Naive thymus-derived CD4-positive, alpha-beta T cell (primary cell): ENCODE results near the gene FGF7. TPM values are rescaled to one million over a fixed set of nuclear protein-coding genes. Genes with fewer than 3 reads are reported as not detected.
A peak's percentile ranks its signal among the peaks of the same experiment; 100 is the strongest.

Source experiments
- ATAC-seq: fragments of 150-1000 bp; cut with Tn5 transposase; 2 replicates; pipeline ENCODE4 v1.10.0; 2021; ENCODE audit warnings: mild to moderate bottlenecking, moderate library complexity
- CTCF ChIA-PET: fragments of 350-600 bp; sonication (Branson Sonifier 250); formaldehyde crosslinking; loops from one replicate; lab custom pipeline; 2021; ENCODE audit warnings: antibody characterized with exemption; lab: Charles Lee
- POLR2A ChIA-PET: fragments of 350-600 bp; sonication (Branson Sonifier 250); formaldehyde crosslinking; loops from one replicate; lab custom pipeline; 2021; ENCODE audit warnings: antibody characterized with exemption, inconsistent platforms; lab: Charles Lee
- DNase-seq, 9 donors: peaks; one replicate each; pipeline versions ENCODE4 v3.0.0 to v3.0.0-alpha.2; 2020 to 2022; ENCODE audit warnings: mixed read lengths in 1 of 9
- H3K27ac ChIP-seq: one replicate; pipeline ENCODE4 v1.7.0; 2013; ENCODE audit warnings: mild to moderate bottlenecking, low read depth, low read length, moderate library complexity
- H3K27me3 ChIP-seq, 2 donors: one replicate each; pipeline ENCODE4 v1.7.0; 2013; ENCODE audit warnings: low read length in 2 of 2, mild to moderate bottlenecking in 2 of 2, moderate library complexity in 2 of 2; ENCODE audit not compliant: control insufficient read depth in 2 of 2, insufficient read depth in 2 of 2
- H3K36me3 ChIP-seq, 3 experiments: 1 replicate in 2 of 3; 2 replicates in 1 of 3; pipeline ENCODE4 v1.7.0; 2013; ENCODE audit warnings: low read length in 3 of 3, mild to moderate bottlenecking in 3 of 3, moderate library complexity in 1 of 3; ENCODE audit not compliant: insufficient read depth in 3 of 3, control insufficient read depth in 2 of 3
- H3K4me1 ChIP-seq, 2 donors: one replicate each; pipeline ENCODE4 v1.7.0; 2013; ENCODE audit warnings: low read length in 2 of 2, mild to moderate bottlenecking in 2 of 2, moderate library complexity in 1 of 2; ENCODE audit not compliant: control insufficient read depth in 2 of 2, insufficient read depth in 2 of 2
- H3K4me3 ChIP-seq: 2 replicates; pipeline ENCODE4 v1.7.0; 2013; ENCODE audit warnings: mild to moderate bottlenecking, low read length
- H3K9me3 ChIP-seq, 3 experiments: 1 replicate in 2 of 3; 2 replicates in 1 of 3; pipeline ENCODE4 v1.7.0; 2013; ENCODE audit warnings: low read length in 3 of 3; ENCODE audit not compliant: control insufficient read depth in 2 of 3
- H3K27ac Mint-ChIP-seq, 9 donors: one replicate each; pipeline ENCODE4 v1.8.0; 2020 to 2022; ENCODE audit warnings: mixed read lengths in 9 of 9, mild to moderate bottlenecking in 8 of 9, moderate library complexity in 5 of 9, inconsistent platforms in 2 of 9
- H3K27me3 Mint-ChIP-seq, 5 donors: one replicate each; pipeline ENCODE4 v1.8.0; 2021 to 2022; ENCODE audit warnings: mixed read lengths in 5 of 5, mild to moderate bottlenecking in 1 of 5
- H3K36me3 Mint-ChIP-seq, 5 donors: one replicate each; pipeline ENCODE4 v1.8.0; 2020 to 2022; ENCODE audit warnings: mixed read lengths in 5 of 5, mild to moderate bottlenecking in 3 of 5, inconsistent platforms in 1 of 5
- H3K4me1 Mint-ChIP-seq, 7 donors: one replicate each; pipeline ENCODE4 v1.8.0; 2020 to 2022; ENCODE audit warnings: mixed read lengths in 7 of 7, mild to moderate bottlenecking in 3 of 7, inconsistent platforms in 1 of 7
- H3K4me3 Mint-ChIP-seq, 10 donors: one replicate each; pipeline ENCODE4 v1.8.0; 2020 to 2022; ENCODE audit warnings: mild to moderate bottlenecking in 10 of 10, mixed read lengths in 10 of 10, moderate library complexity in 6 of 10, inconsistent platforms in 2 of 10
- H3K9me3 Mint-ChIP-seq, 11 donors: one replicate each; pipeline ENCODE4 v1.8.0; 2020 to 2022; ENCODE audit warnings: mixed read lengths in 11 of 11, mild to moderate bottlenecking in 4 of 11, inconsistent platforms in 1 of 11, moderate library complexity in 1 of 11
- intact Hi-C, 2 donors: fragments of 100-400 bp; cut with micrococcal nuclease; formaldehyde crosslinking; loops; one replicate each; pipeline ENCODE4 v1.15.1; 2023
- polyA plus RNA-seq, 2 donors: library from polyadenylated mRNA; unstranded; fragments of 300-500 nt; fragmentation: Illumina TruSeq; gene quantifications; one replicate each; pipeline ENCODE4 v1.2.3, GENCODE V29; 2021
- total RNA-seq, 6 experiments: library from RNA in 5 of 6; stranded (reverse) in 5 of 6; gene quantifications; 1 replicate in 5 of 6; 2 replicates in 1 of 6; pipeline ENCODE4 v1.2.3 and lab custom pipeline; 2021 to 2026

FGF7 gene
- total RNA-seq (under 1 TPM; 0.05 to 0.34 (median 0.08) TPM), polyA plus RNA-seq (under 1 TPM in 1 of 2 donors, not detected in 1; 0.11 TPM), total RNA-seq (lab: John Stamatoyannopoulos, UW) (not detected)

- Mint-ChIP-seq H3K36me3 (no peaks in the 10 kb centered on the region), H3K4me1 (peaks cover 3 to 6% (median 4%) of the 10 kb centered on the region in 7 donors), H3K27ac (peak within 1 kb of the TSS in 5 of 9 donors; percentile 40 to 84 (median 82)), H3K4me3 (peak within 1 kb of the TSS in 4 of 10 donors; percentile 26 to 54 (median 47)), H3K27me3 (peaks cover 0 to 9% (median 0%) of the 10 kb centered on the region in 5 donors), H3K9me3 (peaks cover 0 to 2% (median 0%) of the 10 kb centered on the region in 11 donors)
- intact Hi-C loops = loop anchor here (5.0 to 10.0 kb wide), 3 partner anchors 722 to 1484 kb away; partner anchors contain the start of gene AP4E1 (in 1 of the 2)
- Histone ChIP-seq H3K4me3 (no peak within 1 kb of the TSS), H3K27ac (no peak within 1 kb of the TSS), H3K4me1 (no peaks in the 10 kb centered on the region), H3K36me3 (no peaks in the 10 kb centered on the region), H3K9me3 (no peaks in the 10 kb centered on the region), H3K27me3 (no peaks in the 10 kb centered on the region)
- ChIA-PET POLR2A (no interaction called here), CTCF (interaction anchor here (2.0 to 2.3 kb wide), 2 partner anchors 187 to 561 kb away, joined by 14 to 34 read pairs; no protein-coding TSS in a partner anchor)
- no peak for DNase-seq
- no peak for ATAC-seq
Observed at GRCh38 chr15:49423021-49423420, at the start of gene FGF7. Gene FGF7 (plus strand): TSS chr15:49423242. CDS start chr15:49424298, 1,056 bp downstream.

- DNase-seq (no peak), ATAC-seq (peak; percentile 44)
- intact Hi-C loops = no loop called here
- Mint-ChIP-seq H3K36me3 (peaks cover 0 to 2% (median 0%) of the 10 kb centered on the region in 5 donors), H3K4me3 (no peak overlapping the region), H3K9me3 (no peaks in the 10 kb centered on the region), H3K4me1 (no peaks in the 10 kb centered on the region), H3K27ac (no peak overlapping the region), H3K27me3 (peaks cover 0 to 13% (median 6%) of the 10 kb centered on the region in 5 donors)
- Histone ChIP-seq H3K9me3 (no peaks in the 10 kb centered on the region), H3K4me1 (no peaks in the 10 kb centered on the region), H3K27ac (no peak overlapping the region), H3K27me3 (no peaks in the 10 kb centered on the region), H3K36me3 (no peaks in the 10 kb centered on the region), H3K4me3 (no peak overlapping the region)
- POLR2A ChIA-PET = no interaction called here
- CTCF ChIA-PET = no interaction called here
Observed at GRCh38 chr15:49379996-49380395, 43.0 kb upstream of the FGF7 start.

GRCh38 chr15:49380912-49381311, 42.1 kb upstream of the FGF7 start:
- no peaks in the 10 kb centered on the region for H3K27me3 ChIP-seq
- no peak for DNase-seq
- ATAC-seq = no peak
- peaks cover 0 to 13% (median 6%) of the 10 kb centered on the region in 5 donors for H3K27me3 Mint-ChIP-seq
- H3K9me3 ChIP-seq = no peaks in the 10 kb centered on the region
- ChIA-PET POLR2A (no interaction called here), CTCF (no interaction called here)
- no peak overlapping the region for H3K27ac ChIP-seq
- peaks cover 0 to 3% (median 0%) of the 10 kb centered on the region in 11 donors for H3K9me3 Mint-ChIP-seq
- H3K4me1 Mint-ChIP-seq = no peaks in the 10 kb centered on the region
- H3K36me3 ChIP-seq = no peaks in the 10 kb centered on the region
- H3K4me3 Mint-ChIP-seq = no peak overlapping the region
- H3K36me3 Mint-ChIP-seq = peaks cover 0 to 10% (median 0%) of the 10 kb centered on the region in 5 donors
- no peak overlapping the region for H3K27ac Mint-ChIP-seq
- no peak overlapping the region for H3K4me3 ChIP-seq
- intact Hi-C loops = no loop called here
- H3K4me1 ChIP-seq = no peaks in the 10 kb centered on the region

DNA sequence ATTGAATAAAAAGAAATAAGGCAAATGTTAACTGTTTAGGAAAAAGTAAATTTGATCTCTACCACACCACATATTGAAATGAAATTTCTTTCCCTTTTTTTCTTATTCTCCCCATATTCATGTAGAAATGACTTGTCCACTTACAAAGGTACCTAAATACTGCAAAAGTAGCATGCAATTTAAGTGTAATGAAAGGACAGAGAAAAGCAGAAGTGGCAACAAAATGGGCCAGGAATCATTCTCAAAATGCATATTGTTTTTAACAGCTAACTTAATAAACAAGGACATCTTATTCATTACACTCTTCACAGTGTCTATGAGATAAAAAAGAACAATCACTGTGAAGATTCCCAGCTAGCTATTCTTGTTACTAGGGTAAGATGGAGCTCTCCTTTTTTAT, 40.6 kb upstream of the FGF7 start:
- Mint-ChIP-seq H3K9me3 (peaks cover 0 to 11% (median 0%) of the 10 kb centered on the region in 11 donors), H3K27ac (no peak overlapping the region), H3K36me3 (peaks cover 0 to 11% (median 2%) of the 10 kb centered on the region in 5 donors), H3K4me1 (no peaks in the 10 kb centered on the region), H3K27me3 (peaks cover 0 to 18% (median 9%) of the 10 kb centered on the region in 5 donors), H3K4me3 (no peak overlapping the region)
- ChIA-PET CTCF (no interaction called here), POLR2A (no interaction called here)
- no peaks in the 10 kb centered on the region for H3K9me3 ChIP-seq
- H3K27me3 ChIP-seq = no peaks in the 10 kb centered on the region
- no peaks in the 10 kb centered on the region for H3K36me3 ChIP-seq
- no peak overlapping the region for H3K27ac ChIP-seq
- no peak overlapping the region for H3K4me3 ChIP-seq
- intact Hi-C loops = no loop called here
- ATAC-seq (no peak), DNase-seq (no peak)
- H3K4me1 ChIP-seq = no peaks in the 10 kb centered on the region

DNA sequence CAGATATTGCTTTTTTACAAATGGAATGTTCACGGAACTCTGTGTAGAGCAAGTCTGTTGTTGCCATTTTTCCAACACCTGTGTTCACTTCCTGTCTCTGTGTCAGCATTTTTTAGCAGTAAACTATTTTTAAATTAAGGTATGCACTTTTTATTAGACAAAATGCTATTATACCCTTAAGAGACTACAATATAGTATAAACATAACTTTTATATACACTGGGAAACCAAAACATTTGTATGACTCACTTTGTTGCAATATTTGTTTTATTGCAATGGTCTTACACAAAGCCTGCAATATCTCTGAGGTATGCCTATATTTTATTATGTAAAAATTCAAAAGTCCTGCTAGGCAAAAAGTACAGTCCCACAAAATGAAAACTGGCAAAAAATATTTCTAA, 39.8 kb upstream of the FGF7 start:
- Histone ChIP-seq H3K4me3 (no peak overlapping the region), H3K9me3 (no peaks in the 10 kb centered on the region), H3K27me3 (no peaks in the 10 kb centered on the region), H3K4me1 (no peaks in the 10 kb centered on the region), H3K36me3 (no peaks in the 10 kb centered on the region), H3K27ac (no peak overlapping the region)
- ChIA-PET CTCF (no interaction called here), POLR2A (no interaction called here)
- Mint-ChIP-seq H3K4me3 (no peak overlapping the region), H3K9me3 (peaks cover 0 to 19% (median under 1%) of the 10 kb centered on the region in 11 donors), H3K36me3 (peaks cover 0 to 11% (median 4%) of the 10 kb centered on the region in 5 donors), H3K4me1 (no peaks in the 10 kb centered on the region), H3K27ac (no peak overlapping the region), H3K27me3 (peaks cover 0 to 18% (median 8%) of the 10 kb centered on the region in 5 donors)
- no peak for DNase-seq
- intact Hi-C loops = no loop called here
- no peak for ATAC-seq

DNA sequence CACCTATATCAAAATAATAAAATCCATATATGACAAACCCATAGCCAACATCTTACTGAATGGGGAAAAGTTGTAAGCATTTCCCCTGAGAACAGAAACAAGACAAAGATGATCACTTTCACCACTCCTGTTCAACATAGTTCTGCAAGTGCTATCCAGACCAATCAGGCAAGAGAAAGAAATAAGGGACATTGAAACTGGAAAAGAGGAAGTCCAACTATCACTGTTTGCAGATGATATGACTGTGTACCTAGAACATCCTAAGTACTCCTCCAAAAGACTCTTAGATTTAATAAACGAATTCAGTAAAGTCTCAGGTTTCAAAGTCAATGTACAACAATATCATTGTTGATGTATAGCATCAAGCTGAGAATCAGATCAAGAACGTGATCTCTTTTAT, 35.6 kb upstream of the FGF7 start:
- peaks cover 0 to 11% (median 4%) of the 10 kb centered on the region in 5 donors for H3K36me3 Mint-ChIP-seq

More for the DNA sequence above, 35.6 kb upstream of the FGF7 start:
- Histone ChIP-seq H3K36me3 (no peaks in the 10 kb centered on the region), H3K4me1 (no peaks in the 10 kb centered on the region), H3K4me3 (no peak overlapping the region), H3K27me3 (no peaks in the 10 kb centered on the region), H3K9me3 (no peaks in the 10 kb centered on the region), H3K27ac (no peak overlapping the region)
- no peaks in the 10 kb centered on the region for H3K4me1 Mint-ChIP-seq
- H3K27me3 Mint-ChIP-seq = peaks cover 0 to 17% (median 8%) of the 10 kb centered on the region in 5 donors
- H3K4me3 Mint-ChIP-seq = no peak overlapping the region
- no peak for DNase-seq
- no peak overlapping the region for H3K27ac Mint-ChIP-seq
- ATAC-seq = no peak
- H3K9me3 Mint-ChIP-seq = peaks cover 0 to 28% (median 2%) of the 10 kb centered on the region in 11 donors
- ChIA-PET CTCF (no interaction called here), POLR2A (no interaction called here)
- intact Hi-C loops = no loop called here
